NCI-H510A (cell line): ENCODE measurements around the gene PICALM.

Source experiments
- DNase-seq: peaks from one replicate; lab custom pipeline; 2025; lab: John Stamatoyannopoulos, UW

The PICALM gene

DNA sequence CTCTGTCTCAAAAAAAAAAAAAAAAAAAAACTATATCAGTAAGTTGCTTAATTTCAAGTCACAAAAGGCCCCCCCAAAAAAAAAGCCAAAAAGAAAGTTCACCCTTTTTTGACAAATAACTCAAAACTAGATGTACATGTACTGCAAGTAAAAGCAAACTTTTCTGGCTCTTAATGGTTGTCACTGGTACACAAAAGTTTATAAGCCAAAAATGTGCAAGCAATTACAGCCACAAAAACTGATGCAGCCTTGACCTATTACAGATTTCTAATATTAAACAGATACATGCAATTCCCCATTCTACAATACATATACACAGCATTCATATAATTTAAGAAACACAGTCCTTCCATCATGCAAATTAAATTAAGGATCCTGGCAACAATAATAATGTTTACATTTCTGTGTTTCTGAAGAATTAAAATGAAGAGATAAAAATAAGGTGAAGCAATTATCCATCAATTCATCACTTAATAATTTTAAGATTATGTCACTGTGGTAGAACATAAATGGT lies 18.6 kb downstream of the PICALM start:
- no peak for DNase-seq

DNA sequence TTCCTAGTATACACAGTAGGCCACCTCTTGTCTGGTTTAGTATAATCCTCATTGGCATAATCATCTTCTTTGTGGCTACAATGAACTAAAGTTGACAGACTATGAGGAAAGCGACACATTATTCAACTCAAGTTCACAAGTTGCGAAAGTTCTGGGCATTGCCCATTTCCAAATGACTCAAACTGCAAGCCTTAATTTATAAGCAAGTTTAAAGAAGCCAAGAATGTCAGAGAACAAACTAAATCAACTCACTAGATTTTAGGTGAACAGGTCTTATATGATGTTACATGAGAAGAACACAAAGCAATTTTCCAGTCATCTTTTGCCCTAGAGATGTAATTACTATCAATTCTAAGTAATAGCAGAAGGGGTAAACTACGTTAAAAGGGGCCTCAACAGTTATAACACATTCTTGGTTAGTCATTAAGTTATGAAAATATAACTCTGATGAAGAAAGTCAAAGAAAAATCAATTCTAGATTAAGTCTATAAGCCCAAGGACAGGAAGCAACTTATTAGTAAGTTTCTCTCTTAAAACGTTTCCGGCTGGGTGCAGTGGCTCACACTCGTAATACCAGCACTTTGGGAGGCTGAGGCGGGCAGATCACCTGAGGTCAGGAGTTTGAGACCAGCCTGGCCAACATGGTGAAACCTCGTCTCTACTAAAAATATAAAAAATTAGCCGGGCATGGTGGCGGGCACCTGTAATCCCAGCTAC lies 21.5 kb downstream of the PICALM start:
- DNase-seq: no peak

DNA sequence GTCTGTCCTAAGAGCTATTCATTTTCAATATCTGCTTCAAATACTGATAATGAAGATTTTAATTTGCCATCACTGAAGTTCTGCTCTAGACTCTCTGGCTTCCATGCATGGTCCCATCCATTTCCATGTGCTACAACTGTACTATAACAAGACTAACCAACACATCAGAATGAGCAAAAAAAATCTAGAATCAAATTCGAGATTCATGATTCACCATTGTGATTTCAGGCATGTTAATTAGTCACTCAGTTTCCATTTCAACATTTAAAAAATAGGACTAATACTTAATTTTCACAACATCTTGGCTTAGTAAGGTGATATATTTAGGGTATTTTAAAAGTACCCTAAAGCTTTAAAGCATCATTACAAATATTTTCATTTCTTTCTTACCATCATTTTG lies 22.8 kb downstream of the PICALM start:
- no peak for DNase-seq

DNA sequence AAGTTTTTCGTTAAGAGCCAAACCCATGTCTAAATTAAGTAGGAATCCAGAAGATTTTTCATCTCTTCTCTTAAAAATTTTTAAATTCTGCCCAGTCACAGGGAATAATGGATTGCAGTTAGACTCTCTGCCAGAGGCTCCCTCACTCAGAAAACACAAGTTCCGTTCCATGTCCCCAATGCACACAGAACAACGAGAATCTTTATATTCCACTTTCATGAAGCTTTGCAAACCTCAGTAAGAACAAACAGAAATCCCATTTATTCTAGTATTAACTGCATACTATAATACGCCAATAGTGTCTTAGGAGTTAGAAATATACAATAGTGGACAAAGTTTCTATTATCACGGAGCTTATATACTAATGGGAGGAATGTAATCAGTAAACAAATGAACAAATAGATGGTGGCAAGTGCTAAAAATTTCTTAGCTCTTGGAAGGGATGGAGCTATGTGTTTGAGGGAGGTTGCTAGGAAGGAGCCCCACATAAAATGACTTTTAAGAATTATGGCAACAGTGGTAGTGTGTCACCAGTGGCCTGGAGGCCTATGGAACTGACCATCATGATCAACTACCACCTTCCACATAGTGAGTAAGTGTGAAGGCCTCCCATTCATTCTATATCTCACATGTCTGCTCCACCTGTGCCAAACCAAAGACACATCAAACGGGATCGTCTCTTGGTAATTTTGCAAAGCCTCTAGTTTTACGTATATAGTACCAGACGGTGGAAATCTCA lies 24.9 kb downstream of the PICALM start:
- DNase-seq: no peak

DNA sequence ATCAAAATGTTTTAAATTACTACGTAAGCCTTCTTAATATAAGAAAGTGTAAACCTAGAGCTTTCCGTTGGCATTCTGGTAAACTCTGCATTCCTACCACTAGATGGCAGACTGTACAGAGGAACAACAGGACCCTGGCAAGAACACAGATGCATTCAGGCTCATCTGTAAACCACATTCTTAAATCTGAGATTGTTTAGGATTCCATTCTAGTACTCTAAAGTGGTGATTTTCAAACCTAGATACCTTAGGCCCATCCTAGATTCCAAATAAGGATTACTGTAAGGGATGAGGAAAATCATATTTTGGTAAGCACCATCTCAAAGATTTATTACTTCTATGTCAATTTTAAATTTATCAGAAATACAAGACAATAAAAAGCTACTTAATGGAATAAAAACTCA lies 26.9 kb downstream of the PICALM start:
- DNase-seq: peak; percentile 10

DNA sequence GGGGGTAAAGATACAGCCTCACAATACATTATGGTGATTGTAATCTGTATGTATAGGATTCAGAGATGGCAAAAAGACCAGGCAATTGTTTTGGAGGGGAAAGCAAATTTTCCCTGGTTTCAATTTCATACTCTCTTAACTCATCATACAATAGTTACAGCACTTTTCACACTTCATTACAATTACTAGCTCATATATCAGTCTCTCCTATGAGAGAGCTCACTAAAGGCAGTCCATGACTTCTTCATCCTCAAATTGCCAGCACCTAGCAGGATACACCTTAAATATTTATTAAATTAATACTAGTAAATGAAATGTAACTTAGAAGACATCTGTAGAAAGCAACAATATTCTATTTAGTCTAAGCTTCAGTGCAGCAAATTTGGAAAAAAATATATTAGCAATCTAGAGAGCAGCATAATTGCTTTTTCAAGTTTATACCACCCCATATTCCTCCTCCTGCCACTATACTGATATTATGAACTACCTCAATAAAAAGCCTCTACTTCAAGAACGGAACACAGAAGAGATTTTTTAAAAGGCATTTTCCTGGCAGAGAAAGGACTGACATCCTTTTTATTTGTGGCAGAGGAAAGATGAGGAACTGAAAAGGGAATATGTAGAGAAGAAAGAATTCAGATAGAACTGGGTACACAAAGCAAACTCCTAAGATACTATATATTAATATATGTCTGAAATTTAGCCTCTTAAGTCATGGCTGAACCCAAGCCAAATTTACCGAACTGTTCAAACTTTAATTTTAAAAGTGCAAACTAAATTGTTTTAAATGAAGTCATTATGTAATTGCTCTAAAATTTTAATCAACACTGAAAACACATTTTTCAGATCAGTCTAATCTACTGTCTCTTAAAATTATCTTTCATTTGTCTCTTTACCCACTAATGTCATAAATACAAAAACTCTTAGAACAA lies 27.7 kb downstream of the PICALM start:
- no peak for DNase-seq

DNA sequence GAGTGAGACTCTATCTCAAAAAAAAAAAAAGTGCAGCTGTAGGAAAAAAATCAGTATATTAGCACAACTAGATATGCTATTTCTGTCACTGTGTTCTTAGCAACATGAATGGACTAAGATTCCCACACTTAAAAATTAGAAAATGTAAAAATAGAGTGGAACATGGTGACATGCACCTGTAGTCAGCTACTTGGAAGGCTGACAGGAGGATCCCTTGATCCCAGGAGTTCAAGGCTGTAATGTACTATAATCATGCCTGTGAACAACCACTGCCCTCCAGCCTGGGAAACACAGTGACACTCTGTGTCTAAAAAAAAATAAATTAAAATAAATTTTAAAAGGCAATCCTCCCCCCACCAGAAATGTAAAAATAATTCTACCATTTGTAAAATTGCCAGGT lies 29.8 kb downstream of the PICALM start:
- DNase-seq: no peak

DNA sequence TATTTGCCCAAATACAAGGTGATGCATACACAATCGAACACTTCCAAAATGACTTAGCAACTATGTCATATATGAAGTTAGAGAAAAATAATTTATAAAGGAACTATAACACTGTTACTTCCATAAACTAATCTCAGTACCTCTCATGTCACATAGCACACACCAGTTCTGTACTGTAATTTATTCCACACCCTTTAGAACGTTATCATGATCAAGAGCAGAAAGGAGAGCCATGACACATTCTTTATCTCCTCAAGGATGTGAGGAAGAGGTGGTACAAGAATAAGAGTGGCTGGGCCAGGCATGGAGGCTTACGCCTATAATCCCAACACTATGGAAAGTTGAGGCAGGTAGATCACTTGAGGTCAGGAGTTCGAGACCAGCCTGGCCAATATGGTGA lies 31.1 kb downstream of the PICALM start:
- DNase-seq: no peak

DNA sequence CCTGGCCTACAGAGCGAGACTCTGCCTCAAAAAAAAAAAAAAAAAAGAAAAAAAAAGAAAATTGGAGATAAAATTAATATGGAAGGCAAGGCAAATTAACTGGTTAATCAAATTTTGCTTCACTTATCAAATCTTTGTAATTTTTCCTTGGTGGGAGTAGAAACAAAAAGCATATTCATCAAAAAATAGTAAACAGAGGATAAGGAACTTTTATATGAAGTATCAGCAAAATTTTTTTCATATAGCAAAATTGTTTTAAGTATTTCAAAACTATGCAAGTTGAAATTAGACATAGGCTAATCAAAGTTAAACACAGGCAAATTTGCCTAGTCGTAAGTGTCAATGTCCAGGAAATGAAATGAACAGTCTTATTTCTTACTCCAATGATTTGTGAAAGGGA lies 33.0 kb downstream of the PICALM start:
- DNase-seq: no peak

DNA sequence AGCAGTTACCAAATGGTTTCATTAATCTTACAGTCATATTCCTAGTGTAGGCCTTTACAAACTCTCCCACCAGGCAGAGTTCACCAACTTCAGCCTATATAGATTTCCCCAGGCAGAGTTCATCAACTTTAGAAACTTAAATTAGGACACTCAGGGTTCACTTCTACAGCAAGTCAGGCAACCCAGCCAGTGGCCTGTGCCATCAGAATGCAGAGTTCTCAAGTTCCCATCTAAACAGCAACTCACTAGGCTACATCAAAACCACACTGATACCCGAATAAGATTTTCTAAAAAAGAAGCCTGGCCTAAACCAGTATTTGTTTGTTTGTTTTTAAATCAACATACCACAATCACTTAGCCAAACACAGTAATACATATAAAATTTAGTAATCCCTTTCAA lies 33.7 kb downstream of the PICALM start:
- DNase-seq: no peak

DNA sequence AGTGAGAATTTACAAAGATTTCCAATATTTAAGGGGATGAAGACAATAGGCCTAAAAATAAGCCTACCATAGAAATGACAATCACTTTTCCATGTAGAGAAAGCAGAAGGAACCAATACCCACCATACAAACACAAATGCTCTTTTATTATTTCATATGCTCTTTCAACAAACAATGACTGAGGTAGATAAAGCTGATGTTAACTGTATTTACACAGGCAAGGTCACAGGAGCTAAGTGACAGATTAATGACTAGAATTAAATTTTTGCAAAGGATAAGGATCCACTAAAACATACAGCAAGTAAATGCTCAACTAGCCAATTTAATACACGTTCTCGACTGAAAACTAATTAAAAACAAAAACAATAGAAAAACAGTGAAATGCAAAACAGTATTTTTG lies 34.2 kb downstream of the PICALM start:
- no peak for DNase-seq

DNA sequence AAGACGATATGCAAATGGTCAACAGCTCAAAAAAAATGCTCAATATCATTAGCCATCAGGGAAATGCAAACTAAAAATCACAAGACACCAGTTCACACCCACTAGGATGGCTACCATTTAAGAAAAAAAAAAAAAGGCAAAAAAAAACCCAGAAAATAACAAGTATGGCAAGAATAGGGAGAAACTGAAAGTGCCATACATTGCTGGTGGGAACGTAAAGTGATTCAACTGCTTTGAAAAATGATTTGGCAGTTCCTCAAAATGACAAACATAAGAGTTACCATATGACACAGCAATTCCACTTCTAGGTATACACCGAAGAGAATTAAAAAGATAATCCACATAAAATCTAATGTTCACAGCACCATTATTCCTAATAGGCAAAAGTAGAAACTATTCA lies 47.5 kb downstream of the PICALM start:
- no peak for DNase-seq

DNA sequence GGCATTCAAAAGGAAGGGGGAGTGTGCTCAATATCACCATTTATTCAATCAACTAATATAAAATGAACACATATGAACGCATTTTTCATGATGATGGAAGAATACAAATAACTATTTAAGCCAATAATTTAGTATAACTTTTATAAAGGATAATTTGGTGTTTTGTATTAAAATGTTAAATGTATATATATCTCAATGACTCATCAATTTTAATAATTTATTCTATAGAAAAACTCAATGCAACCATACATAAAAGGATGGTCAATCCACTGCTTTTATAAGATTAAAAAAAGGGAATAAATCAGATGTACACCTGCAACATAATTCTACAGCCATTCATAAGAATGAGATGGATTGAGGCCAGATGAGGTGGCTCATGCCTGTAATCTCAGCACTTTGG lies 50.6 kb downstream of the PICALM start:
- DNase-seq: no peak

DNA sequence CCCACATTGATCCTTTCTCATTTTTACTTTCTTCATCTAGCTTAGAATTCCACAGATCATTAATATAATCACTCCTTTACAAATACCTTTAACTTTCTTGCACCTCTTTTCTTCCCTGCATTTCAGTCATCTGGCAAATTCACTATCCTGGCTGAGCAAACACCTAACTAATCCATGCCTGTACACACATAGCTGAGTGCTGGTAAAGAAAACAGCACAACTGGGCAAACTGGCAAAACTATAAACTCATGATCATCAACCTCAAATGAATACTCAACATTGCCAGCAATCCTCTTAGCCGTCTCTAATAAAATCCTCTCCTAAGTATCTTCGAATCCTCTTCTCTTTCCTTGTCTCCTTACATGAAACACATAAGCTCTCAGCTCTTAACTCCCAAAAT lies 52.4 kb downstream of the PICALM start:
- no peak for DNase-seq

DNA sequence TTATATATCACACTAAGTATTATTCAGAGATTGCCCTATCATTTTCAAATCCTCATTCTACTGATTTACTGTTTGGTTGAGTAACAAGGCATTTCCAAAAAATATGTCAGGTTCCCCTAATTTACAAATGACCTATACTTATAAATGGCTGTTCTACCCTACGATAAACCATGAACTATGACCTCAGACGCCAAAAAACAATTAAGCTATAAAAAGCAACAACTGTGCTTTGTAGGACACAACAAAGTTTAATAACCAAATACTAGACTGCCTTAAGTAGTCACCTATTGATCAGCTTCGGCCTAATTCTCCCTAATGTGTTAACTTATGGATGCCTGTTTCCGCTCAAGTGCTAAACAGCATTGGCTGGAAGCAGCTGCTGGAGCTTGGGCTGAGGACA lies 53.2 kb downstream of the PICALM start:
- no peak for DNase-seq

DNA sequence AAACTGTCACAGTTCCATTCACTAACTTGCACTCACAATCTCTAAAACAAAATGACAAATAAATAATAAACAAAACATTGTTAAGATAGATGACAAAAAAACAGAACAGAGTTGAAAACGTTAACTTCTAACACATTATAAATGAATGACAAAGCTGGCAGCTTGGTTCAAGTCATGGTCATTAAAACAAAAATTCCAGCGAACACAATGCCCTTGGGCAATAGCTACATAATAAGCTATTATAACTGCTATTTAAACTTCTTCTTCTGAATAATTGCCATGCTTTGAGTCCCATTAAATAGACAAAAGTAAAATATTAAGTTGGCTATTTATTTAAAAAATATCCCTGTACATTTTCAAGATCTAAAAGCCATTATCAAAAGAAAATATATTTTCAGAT lies 54.7 kb downstream of the PICALM start:
- DNase-seq: no peak

DNA sequence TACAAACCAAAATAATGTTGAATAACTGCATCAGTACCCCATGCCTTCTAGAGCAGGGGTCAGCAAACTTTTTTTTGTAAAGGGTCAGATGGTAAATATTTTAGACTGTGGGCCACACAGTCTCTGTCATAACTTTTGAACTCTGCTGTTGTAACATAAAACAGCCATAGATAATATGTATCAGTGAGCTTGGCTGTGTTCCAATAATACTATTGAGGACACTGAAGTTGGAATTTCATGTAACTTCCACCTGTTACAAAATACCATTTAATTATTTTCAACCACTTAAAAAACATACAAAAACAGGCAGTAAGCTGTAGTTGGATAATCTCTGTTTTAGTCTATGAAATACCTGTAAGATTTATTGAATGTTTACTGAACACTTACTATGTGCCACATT lies 55.2 kb downstream of the PICALM start:
- DNase-seq: no peak

DNA sequence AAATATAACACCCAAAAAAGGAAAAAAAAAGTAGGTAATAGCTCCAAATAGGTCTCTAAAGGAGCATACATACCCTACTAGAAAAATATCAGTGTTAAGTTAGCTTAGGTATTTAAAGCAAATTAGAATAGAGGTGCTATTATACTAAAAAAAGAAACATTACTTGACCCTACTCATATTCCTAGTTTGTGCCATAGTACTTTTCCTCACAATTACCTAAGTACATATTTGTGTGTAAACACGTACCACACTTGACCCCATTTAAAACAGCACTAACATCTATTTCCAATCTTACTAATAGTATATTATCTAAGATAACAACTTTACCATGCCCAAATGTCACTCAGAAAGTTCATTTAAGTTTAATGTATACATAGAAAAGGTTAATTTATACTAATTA lies 57.7 kb downstream of the PICALM start:
- no peak for DNase-seq

DNA sequence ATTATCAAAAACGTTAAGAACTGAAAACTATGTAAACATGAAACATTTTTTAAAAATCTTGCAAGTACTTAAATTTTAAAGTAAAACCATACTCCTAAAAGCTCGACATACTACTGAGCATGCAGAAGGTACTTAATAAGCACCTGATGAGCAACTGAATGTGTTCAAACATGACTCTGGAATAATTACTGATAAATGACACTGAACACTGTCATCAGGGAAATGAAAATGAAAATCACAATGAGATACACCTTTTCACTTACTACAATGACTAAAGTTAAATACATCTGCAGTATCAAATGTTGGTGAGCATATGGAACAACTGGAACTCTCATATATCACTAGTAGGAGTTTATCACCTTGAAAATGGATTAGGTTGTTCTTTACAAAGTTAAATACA lies 65.2 kb downstream of the PICALM start:
- no peak for DNase-seq

DNA sequence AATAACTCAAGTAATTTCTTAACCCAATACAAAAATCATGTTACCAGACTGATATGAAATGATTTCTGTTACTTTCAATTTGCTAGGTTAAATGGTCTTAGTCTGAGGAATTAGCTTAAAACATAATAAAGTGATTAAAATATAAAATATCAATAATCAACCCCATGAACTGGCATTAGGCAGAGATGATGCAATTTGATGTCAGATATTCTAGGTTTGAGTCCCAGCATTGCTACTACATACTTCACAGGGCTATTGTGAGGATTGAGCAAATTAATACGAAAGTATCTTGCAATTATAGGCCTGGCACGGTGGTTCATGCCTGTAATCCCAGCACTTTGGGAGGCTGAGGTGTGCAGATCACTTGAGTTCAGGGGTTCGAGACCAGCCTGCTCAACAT lies 66.5 kb downstream of the PICALM start:
- DNase-seq: no peak

DNA sequence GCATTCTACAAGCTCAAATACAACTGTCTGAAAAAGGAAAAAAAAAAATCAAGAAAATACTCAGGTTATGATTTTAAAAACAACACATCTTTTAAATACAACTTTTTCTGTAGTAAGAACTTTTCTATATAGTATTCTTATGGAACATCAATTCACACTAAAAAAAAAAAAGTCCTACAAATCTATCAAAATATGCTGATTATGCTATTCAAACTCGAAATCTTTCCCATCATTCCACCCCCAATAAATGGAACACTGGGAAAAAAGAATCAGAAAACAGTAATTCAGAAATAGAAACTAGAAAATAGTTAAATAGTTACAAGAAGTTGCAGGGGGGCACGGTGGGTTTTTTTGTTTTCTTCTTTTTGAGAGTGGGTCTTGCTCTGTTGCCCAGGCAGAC lies 77.4 kb downstream of the PICALM start:
- no peak for DNase-seq

DNA sequence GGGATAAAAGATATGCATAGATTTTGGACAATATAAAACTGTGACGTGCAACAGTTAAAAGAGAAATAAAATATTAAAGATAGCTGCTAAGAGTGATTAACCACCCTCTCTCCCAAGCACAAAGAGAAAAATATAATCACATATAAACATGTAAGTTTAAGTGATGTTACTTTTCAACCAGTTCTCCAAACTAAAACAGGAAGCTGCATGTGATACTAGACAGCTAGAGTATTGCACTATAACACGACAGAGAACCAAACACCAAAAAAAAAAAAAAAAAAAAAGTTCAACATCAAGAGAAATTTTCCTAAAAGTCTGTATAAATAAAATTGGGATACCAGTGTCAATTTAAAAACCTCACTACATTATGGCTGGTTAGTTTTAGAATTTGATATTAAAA lies 79.1 kb downstream of the PICALM start:
- no peak for DNase-seq

DNA sequence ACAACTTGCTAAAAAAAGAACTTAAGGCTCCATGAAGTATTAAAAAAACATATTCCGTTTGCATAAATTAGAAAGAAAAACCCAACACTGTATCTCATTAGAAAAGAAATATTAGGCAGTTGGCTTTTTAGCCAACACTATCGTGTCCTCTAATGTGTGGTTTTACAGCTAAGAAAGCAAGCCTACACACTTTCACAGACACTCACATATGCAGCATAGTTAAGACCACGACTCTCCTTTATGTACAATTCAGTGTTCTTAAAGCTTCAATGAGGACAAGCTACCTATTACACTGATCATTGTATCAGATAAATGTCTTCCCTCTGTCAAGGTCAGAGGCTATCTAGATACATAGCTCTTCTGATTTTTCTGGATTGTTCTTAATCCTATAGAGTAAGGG lies 80.1 kb downstream of the PICALM start:
- no peak for DNase-seq
